Heart left ventricle (tissue), 16 donors: ENCODE data around the gene CLSTN2. TPM values are rescaled to one million over a fixed set of nuclear protein-coding genes. Genes with fewer than 3 reads are reported as not detected.

Experiments
- ATAC-seq, 4 donors: fragments of 200-7000 bp; cut with Tn5 transposase; one replicate each; pipeline ENCODE4 v1.9.1; 2020 to 2022; ENCODE audit warnings: moderate library complexity in 4 of 4, mild to moderate bottlenecking in 3 of 4, moderate number of reproducible peaks in 1 of 4
- DNase-seq, 5 donors: peaks; one replicate each; pipeline ENCODE4 v3.0.0-alpha.2; 2020
- H3K27ac ChIP-seq, 12 donors: fragments of 200-600 bp; sonication (generic) in 4 of 12; one replicate each; pipeline versions ENCODE4 v1.5.0 to v1.8.0; 2016 to 2022; ENCODE audit warnings: mild to moderate bottlenecking in 2 of 12
- H3K27me3 ChIP-seq, 9 donors: fragments of 200-600 bp; sonication (generic) in 2 of 9; one replicate each; pipeline versions ENCODE4 v1.5.1 to v1.8.0; 2016 to 2022; ENCODE audit warnings: mild to moderate bottlenecking in 3 of 9
- H3K36me3 ChIP-seq, 9 donors: fragments of 200-600 bp; sonication (generic) in 2 of 9; one replicate each; pipeline versions ENCODE4 v1.5.0 to v1.8.0; 2018 to 2022; ENCODE audit warnings: mild to moderate bottlenecking in 2 of 9
- H3K4me1 ChIP-seq, 12 donors: fragments of 200-600 bp; sonication (generic) in 4 of 12; one replicate each; pipeline versions ENCODE4 v1.5.0 to v1.8.0; 2016 to 2022; ENCODE audit warnings: mild to moderate bottlenecking in 3 of 12
- H3K4me3 ChIP-seq, 12 donors: fragments of 200-600 bp; sonication (generic) in 4 of 12; one replicate each; pipeline versions ENCODE4 v1.5.0 to v1.8.0; 2017 to 2022; ENCODE audit warnings: mild to moderate bottlenecking in 9 of 12, moderate library complexity in 4 of 12
- H3K9me3 ChIP-seq, 12 donors: fragments of 200-600 bp; sonication (generic) in 4 of 12; one replicate each; pipeline versions ENCODE4 v1.5.0 to v1.8.0; 2016 to 2022; ENCODE audit warnings: mild to moderate bottlenecking in 1 of 12
- POLR2A ChIP-seq, 2 donors: fragments of 450-650 bp; IDR thresholded peaks; one replicate each; pipeline ENCODE4 v1.6.1; 2017; ENCODE audit warnings: antibody characterized with exemption in 2 of 2, mild to moderate bottlenecking in 2 of 2, moderate library complexity in 2 of 2
- WGBS, 4 donors: extraction: QIAGEN DNeasy Blood & Tissue Kit in 2 of 4; methylation state at CpG; one replicate each; pipeline versions ENCODE4 v1.1.5 to v1.1.7; 2013 to 2018; 5-methylcytosine and 5-hydroxymethylcytosine counted together
- intact Hi-C, 10 donors: fragments of 100-400 bp; cut with DNase I; formaldehyde crosslinking; loops; one replicate each; pipeline versions ENCODE4 v1.11.1 to v1.14.2; 2022
- polyA plus RNA-seq, 2 donors: library from polyadenylated mRNA; stranded (reverse); fragments of 200-250 nt; gene quantifications; one replicate each; pipeline ENCODE4 v1.2.3, GENCODE V29; 2013
- total RNA-seq, 9 donors: library from RNA; depleted of rRNA in 2 of 9; stranded (reverse); fragments of >200 nt in 2 of 9; fragmentation: NEBNext Ultra II Directional in 3 of 9; extraction: Animal tissue kit (Norgen Biotek cat#: 25700) in 3 of 9; gene quantifications; one replicate each; pipeline versions ENCODE4 v1.1.0 to v1.2.4, GENCODE V29; 2016 to 2023
- TF ChIP-seq, protein P1 (sequence below), 12 donors: fragments of 200-600 bp; sonication (generic) in 4 of 12; IDR thresholded peaks; one replicate each; pipeline versions ENCODE4 v1.5.0 to v1.8.0; 2018 to 2022; ENCODE audit warnings: antibody characterized with exemption in 12 of 12, mild to moderate bottlenecking in 5 of 12
- donor health status: ischemic (EF 13 %, LVEDD 7.1; RV severe dilation, severe dysfunction).
- donor health status: healthy with polysubstance abuse.
- donor health status: DM: no; HTN: yes; CAD: no.
- donor health status: DM: no; HTN: no; CAD: no.
- donor health status: ischemic (EF 25% LVEDD 6.9; RV normal size, moderate dysfunction).
- donor health status: ischemic (EF 25% LVEDD 5.7; RV mildly dilated, moderate dysfunction).
- donor health status: healthy.
- donor health status: DM: yes; HTN: yes; CAD: no.
- donor health status: ischemic (EF 35%, LVEDD 5.7; RV mildly dilated, moderate dysfunction).
- donor health status: nonischemic (EF 11% LVEDD 7.7; RV severe dilation, severe dysfunction).
- donor health status: DM: yes; HTN: yes; CAD: no.
- donor health status: PGD.
- donor health status: ischemic (EF 29% LVEDD 5.4; RV normal size, mild dysfunction).
- donor health status: nonischemic (EF 23%, LVEDD 6.1; RV moderate dilation, normal function).

CLSTN2 gene
- total and polyA plus RNA-seq, 11 donors: 0.69 to 7.6 (median 3.9) TPM

- Histone ChIP-seq H3K27ac (peak overlapping the region in 2 of 12 donors; percentile 21 to 31), H3K4me3 (no peak overlapping the region), H3K9me3 (no peaks in the 10 kb centered on the region), H3K27me3 (no peaks in the 10 kb centered on the region), H3K4me1 (peaks cover 0 to 39% (median 5%) of the 10 kb centered on the region in 12 donors), H3K36me3 (no peaks in the 10 kb centered on the region)
- DNase-seq (peak in 3 of 5 donors; percentile 27 to 62 (median 43)), ATAC-seq (peak; percentile 50 to 84 (median 81))
- WGBS, 4 donors: 48 to 71% (median 57%) methylated on average over 3 of the region's 3 CpGs
- intact Hi-C loops: no loop called here
- TF ChIP-seq, protein P1, sequence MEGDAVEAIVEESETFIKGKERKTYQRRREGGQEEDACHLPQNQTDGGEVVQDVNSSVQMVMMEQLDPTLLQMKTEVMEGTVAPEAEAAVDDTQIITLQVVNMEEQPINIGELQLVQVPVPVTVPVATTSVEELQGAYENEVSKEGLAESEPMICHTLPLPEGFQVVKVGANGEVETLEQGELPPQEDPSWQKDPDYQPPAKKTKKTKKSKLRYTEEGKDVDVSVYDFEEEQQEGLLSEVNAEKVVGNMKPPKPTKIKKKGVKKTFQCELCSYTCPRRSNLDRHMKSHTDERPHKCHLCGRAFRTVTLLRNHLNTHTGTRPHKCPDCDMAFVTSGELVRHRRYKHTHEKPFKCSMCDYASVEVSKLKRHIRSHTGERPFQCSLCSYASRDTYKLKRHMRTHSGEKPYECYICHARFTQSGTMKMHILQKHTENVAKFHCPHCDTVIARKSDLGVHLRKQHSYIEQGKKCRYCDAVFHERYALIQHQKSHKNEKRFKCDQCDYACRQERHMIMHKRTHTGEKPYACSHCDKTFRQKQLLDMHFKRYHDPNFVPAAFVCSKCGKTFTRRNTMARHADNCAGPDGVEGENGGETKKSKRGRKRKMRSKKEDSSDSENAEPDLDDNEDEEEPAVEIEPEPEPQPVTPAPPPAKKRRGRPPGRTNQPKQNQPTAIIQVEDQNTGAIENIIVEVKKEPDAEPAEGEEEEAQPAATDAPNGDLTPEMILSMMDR (IDR thresholded peaks at IDR 0.05): no peak
- no peak for TF ChIP-seq POLR2A (IDR thresholded peaks at IDR 0.05)
These were observed 638.0 kb downstream of the CLSTN2 start for GRCh38 chr3:140573011-140573410.

DNA sequence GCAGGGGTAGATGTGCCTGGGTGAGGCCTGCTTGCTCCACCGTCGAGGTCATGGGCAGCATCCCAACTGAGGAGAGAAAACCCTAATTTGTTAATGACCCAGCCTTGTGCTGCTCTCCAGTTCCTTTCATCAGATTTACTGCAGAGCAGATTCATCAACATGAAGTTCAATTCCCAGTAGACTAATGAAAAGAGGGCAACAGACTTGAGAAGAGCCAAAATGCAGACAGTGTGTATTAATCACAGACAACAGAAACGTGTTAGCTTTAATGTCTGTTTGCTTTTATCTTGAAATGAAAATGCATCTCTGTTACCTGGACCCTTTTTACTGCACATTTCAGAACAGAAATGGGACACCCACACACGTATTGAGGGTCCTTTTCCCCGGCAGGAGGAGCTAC is 639.4 kb downstream of the CLSTN2 start:
- Histone ChIP-seq H3K4me3 (no peak overlapping the region), H3K27ac (no peak overlapping the region), H3K4me1 (peaks cover 0 to 30% (median under 1%) of the 10 kb centered on the region in 12 donors), H3K27me3 (no peaks in the 10 kb centered on the region), H3K9me3 (no peaks in the 10 kb centered on the region), H3K36me3 (no peaks in the 10 kb centered on the region)
- ATAC-seq: no peak
- TF ChIP-seq, protein P1 (IDR thresholded peaks at IDR 0.05): no peak
- no peak for TF ChIP-seq POLR2A (IDR thresholded peaks at IDR 0.05)
- intact Hi-C loops: no loop called here
- DNase-seq: no peak
- 72 to 86% (median 81%) methylated on average over 5 of the region's 5 CpGs for WGBS, 4 donors

DNA sequence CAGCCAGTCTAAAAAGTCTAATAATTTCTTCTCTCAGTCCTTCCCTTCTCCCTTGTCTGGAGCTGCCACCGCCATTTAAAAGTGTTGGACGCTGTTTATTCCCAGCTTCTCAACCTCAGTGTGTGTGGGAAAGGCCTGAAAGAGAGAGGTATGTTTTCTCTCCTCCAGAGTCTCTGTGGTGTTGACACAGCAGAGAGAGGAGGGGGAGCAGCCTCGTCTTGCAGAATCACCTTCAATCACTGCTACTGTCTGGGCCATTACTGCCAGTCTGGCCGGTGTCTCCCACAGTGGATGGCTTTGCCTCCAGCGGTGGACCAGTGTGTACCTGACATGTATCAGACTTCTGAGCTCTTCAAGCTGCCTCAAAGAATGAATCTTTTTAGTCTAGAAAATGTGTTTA is 641.5 kb downstream of the CLSTN2 start:
- ATAC-seq: no peak
- no peak for DNase-seq
- no peak overlapping the region for H3K4me3 ChIP-seq
- 46 to 56% (median 48%) methylated on average over 5 of the region's 5 CpGs for WGBS, 4 donors
- intact Hi-C loops: no loop called here
- no peaks in the 10 kb centered on the region for H3K36me3 ChIP-seq
- peaks cover 0 to 16% (median 0%) of the 10 kb centered on the region in 12 donors for H3K4me1 ChIP-seq
- no peak for TF ChIP-seq POLR2A (IDR thresholded peaks at IDR 0.05)
- TF ChIP-seq, protein P1 (IDR thresholded peaks at IDR 0.05): no peak
- H3K27ac ChIP-seq: no peak overlapping the region
- no peaks in the 10 kb centered on the region for H3K9me3 ChIP-seq
- H3K27me3 ChIP-seq: no peaks in the 10 kb centered on the region

DNA sequence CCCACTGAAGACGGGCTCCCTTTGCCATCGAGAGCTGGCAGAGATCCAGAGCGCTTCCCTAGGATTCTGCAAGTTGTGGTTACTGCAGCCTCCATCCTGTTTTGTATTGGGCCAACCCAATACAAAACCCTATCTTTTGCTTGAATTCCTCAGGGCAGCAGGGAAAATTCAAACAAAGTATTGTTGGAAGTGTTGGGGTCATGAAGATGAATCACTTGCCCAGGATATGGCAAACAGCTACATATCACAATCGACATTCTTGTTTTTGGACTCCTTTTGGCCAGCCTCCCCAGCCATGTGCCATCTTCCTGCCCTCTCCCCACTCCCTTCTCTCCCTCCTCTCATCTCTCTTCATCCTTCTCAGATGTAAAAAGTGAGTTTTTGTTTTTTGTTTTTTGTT is 642.9 kb downstream of the CLSTN2 start:
- intact Hi-C loops: no loop called here
- no peak for TF ChIP-seq POLR2A (IDR thresholded peaks at IDR 0.05)
- TF ChIP-seq, protein P1 (IDR thresholded peaks at IDR 0.05): no peak
- 77 to 86% (median 81%) methylated on average over 4 of the region's 4 CpGs for WGBS, 4 donors
- no peak overlapping the region for H3K4me3 ChIP-seq
- no peaks in the 10 kb centered on the region for H3K9me3 ChIP-seq
- DNase-seq: no peak
- H3K27me3 ChIP-seq: no peaks in the 10 kb centered on the region
- no peaks in the 10 kb centered on the region for H3K36me3 ChIP-seq
- no peak overlapping the region for H3K27ac ChIP-seq
- no peak for ATAC-seq
- peaks cover 0 to 7% (median 0%) of the 10 kb centered on the region in 12 donors for H3K4me1 ChIP-seq
